ENCODE measurements around the gene EIF2AK3.

GRCh38 chr2:88626171-88627054 lies 851 bp downstream of the EIF2AK3 start:
- TF ChIP-seq EZH2 (IDR thresholded peaks at IDR 0.05; ENCODE audit: insufficient read depth, low read length) (no peak), CTCF (IDR thresholded peaks at IDR 0.05; ENCODE audit: insufficient read depth, low read depth, low read length) (no peak)

Data from astrocyte (in vitro differentiated cells and primary cell).